Measurements from ENCODE around the gene TBC1D19.

- TF ChIP-seq FOXA2 (IDR thresholded peaks at IDR 0.05) (no peak), YY1 (IDR thresholded peaks at IDR 0.05) (no peak), MAX (IDR thresholded peaks at IDR 0.05) (no peak), CTCF (IDR thresholded peaks at IDR 0.05; ENCODE audit: low read depth, low read length, missing input control) (no peak), EGR1 (IDR thresholded peaks at IDR 0.05; ENCODE audit: low read depth in 2 of 2) (no peak), TAF1 (conservative IDR thresholded peaks at IDR 0.05) (no peak), REST (IDR thresholded peaks at IDR 0.05) (no peak), FOXA1 (IDR thresholded peaks at IDR 0.05) (no peak), ATF3 (IDR thresholded peaks at IDR 0.05) (no peak), JUND (IDR thresholded peaks at IDR 0.05) (no peak), HNF4A (conservative IDR thresholded peaks at IDR 0.05) (no peak), SP1 (IDR thresholded peaks at IDR 0.05) (no peak)
These were observed 27.5 kb downstream of the TBC1D19 start for GRCh38 chr4:26611372-26611771.

All from liver (tissue), 3 donors.